HG03097 (cell line): Measurements from ENCODE around the gene C17orf50.

Experiments used
- ATAC-seq: cut with Tn5 transposase; IDR thresholded peaks from one replicate; pipeline ENCODE4 v1.9.1; 2021; ENCODE audit not compliant: unreplicated experiment, low FRiP score

Gene C17orf50

DNA sequence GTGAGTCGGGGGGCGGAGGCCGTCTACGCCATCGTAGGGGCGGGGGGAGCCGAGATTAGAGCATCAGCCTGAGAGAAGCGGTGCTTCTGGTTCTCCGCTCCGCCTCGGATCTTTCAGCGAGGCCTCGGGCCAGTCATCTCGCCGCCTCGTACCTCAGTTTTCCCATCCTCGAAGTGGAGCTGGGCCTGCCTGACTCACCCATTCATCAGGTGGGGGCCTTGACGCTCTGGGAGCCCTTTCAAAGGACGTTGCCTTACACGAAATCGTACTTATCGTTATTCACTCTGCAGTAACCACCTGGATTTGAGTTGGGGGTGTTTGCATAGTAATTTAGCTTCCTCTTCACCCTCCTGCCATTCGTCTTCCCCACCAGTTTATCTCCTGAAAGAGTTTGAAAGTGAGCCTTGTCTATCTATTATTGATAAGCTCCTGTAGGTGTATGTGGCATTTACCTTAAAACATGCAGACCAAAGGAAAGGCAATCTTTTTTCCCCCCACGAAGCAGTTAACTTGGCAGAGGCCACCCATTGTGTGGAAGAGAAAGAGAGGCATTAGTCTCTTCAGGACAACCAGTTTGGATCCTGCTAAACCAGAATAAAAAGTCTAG lies 49.3 kb downstream of the C17orf50 start:
- ATAC-seq, result no peak

DNA sequence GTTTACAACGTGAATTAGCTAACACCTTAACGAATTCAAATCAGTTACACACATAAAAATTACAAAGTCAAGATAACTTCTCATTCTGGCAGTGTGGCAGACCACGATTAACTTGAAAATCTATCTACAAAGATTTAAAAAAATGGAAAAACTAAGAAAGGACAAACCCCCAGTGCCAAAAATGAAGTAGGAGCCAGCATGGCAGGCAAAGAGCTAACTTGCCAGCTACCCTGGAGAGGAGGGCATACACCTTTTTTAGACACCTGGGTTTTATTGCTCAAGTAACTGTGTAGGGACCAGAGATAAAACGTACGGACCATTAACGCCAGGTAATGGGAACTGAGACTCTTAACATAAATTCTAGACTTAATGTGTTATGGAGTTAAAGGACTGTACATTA lies 51.1 kb downstream of the C17orf50 start:
- no peak for ATAC-seq

DNA sequence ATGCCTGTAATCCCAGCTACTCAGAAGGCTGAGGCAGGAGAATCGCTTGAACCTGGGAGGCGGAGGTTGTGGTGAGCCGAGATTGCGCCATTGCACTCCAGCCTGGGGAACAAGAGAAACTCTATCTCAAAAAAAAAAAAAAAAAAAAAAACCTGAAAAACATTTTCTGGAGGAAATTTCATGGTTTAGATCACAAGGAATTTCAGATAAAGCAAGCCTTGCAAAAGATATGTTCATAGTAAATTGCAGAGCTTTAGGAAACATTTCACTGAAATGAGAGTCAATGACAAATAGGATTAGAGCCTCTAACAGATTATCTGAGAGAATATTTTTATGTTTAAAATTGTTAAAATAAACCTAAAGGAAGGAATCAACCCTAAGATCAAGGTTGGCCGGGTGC lies 51.8 kb downstream of the C17orf50 start:
- ATAC-seq, result no peak
